DMS153 (cell line): Measurements from ENCODE around the gene FAM25A.
"Not testable (repeated sequence)": the region's sequence is repeated elsewhere in the genome, so short reads cannot be mapped to it uniquely, and the experiment has no call there.

Experiments
- DNase-seq: peaks from one replicate; lab custom pipeline; 2025; lab: John Stamatoyannopoulos, UW

The FAM25A gene

DNA sequence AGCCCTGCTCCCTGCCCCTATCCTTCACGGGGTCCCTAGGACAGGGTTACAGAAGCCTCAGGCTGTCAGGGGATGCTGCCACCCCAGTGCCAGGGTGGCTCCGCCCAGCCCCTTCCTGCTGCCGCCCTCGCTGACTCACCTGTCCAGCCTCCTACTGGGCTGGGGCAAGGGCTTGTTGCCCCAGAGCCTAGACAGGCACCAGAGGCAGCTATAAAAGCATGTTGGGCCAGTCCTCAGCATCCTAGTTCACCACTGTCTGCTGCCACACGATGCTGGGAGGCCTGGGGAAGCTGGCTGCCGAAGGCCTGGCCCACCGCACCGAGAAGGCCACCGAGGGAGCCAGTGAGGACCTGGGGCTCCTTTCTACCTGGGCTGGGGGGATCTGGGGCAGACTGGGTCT is at the start of gene FAM25A:
Gene FAM25A, plus strand, starts transcription at position 239 of the 400 bp plus-strand sequence. Its CDS starts 31 bp downstream, at position 270.
- not testable (repeated sequence) for DNase-seq

DNA sequence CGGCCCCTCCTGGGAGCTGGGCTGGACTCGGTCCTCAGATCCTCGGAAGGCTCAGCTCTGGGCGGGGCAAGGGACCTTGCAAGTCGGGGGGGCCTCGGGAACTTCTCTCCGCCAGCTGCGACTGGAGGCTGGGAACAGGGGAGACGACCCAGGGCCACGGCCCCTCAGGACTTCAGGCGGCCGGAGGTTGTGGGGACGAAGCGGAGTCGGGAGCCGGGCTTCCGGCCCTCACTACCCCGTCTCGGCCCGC is 49.2 kb upstream of the FAM25A start:
- no peak for DNase-seq

DNA sequence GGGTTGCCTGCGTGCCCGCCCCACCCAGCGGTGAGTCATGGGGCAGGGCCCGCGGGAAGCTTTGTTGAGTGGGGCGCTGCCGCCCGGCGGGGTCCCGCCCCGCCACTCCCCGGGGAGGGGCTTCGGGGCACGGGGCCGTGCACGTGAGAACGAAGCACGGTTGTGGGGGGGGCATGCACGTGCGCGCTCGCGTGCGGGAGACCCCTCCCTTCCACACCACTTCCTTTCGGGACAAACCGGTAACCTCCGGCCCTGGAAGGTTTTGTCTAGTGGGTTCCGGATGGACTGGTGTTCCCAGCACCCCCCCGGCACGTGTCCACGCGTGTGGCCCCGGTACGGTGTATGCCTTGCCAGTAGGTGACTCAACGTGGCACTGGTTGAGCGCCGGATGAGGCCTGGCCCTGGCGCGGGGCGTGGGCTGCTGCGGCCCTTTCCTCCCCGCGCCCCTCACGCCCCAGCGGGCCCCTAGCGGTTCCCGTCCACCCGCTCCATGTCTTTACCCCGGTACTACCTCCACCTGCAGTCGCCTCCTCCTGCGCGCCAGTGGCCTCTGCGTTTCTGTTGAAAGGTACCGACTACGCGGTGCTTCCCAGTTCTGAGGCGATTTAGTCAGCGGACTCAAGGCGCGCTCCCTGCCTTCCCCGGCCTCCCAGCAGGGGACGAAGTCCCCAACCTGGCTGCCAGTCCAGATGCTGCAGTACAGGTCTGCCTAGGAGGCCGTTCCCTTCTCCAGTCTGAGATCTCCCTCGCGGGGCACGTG is 48.7 kb upstream of the FAM25A start:
- DNase-seq, result peak; percentile 65

DNA sequence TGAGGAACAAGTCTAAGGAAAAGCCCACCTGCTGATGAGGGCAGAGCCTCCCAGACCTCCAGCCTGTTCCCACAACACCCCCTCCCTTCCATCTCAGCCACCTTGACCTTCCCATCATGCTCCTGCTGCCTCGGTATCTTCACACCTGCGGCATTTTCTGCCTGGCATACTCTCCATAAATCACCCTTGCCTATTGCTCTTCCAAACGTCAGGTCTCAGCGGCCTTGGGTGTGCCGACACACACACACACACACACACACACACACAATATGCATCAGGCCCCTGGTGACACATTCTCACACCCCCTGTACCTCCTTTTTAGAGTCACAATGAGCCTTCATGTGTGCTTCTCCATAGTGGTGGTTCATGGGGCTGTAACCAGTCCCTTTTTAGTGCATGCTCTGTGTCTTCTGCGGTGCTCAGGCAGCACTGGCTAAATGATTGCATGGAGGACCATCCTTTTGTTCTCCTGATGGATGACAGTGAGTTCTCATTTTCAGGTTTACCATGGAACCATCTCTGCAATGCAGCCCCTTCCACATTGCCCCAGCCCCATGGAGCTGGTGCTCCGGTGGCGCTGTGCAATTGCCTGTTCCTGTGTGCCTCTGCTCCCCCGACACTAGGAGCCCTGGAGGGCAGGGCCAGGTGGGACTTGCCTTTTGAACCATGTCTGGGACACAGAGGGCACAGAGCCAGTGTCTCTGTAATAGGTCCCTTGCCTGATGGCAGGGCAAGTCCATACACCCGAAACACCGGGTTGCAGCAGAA is 47.3 kb upstream of the FAM25A start:
- no peak for DNase-seq

GRCh38 chr10:86974484-86974883 is 45.6 kb upstream of the FAM25A start:
- no peak for DNase-seq

DNA sequence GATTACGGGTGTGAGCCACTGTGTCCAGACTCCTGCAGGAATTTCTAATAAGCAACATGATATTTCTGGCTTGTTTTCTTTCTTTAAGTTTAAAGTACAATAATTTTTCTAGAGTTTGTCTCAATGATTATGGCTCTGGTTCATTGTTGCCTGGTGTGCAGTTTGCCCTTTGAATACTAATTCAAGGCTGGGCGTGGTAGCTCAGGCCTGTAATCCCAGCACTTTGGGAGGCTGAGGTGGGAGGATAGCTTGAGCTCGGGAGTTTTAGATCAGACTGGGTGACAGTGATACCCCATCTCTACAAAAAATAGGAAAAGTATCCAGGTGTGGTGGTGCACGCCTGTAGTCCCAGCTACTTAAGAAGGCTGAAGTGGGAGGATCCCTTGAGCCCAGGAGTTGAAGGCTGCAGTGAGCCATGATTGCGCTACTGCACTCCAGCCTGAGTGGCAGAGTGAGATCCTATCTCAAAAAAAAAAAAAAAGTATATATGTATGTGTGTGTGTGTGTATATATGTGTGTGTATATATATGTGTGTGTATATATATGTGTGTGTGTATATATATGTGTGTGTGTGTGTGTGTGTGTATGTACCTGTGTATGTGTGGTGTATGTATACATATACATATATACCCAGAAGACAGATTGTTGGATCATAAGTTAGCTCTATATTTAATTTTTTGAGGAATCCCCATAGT is 43.6 kb upstream of the FAM25A start:
- DNase-seq, result no peak

DNA sequence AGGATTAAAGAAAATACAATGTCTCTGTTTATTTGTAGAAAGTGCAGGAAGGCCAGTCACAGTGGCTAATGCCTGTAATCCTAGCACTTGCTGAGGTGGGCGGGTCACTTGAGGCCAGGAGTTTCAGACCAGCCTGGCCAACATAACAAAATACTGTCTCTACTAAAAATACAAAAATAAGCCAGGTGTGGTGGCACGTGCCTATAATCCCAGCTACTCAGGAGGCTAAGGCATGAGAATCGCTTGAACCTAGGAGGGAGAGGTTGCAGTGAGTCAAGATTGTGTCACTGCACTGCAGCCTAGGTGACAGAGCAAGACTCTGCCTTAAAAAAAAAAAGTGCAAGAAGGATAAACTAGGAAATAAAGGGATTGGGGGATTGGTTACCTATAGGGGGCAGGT is 41.6 kb upstream of the FAM25A start:
- DNase-seq, result not testable (repeated sequence)

DNA sequence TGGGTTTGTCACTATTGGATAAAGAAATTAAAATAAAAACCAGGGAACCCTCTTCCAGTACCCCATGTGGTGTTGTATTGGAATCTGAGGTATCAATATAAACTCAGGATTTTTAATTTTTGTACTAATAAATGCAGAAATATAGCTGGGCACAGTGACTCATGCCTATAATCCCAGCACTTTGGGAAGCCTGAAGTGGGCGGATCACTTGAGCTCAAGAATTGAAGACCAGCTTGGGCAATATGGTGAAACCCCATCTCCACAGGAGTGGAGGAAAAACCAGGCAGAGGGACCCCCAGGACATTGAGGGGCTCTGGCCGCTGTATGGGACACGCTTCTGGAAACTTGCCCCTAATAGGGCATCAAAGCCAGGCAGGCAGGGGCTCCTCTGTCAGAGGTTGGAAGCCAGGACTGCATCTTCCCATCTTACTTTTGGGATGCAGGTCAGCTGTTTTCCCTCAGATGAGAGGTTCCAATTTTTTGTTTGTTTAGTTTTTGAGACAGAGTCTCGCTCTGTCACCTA is 40.7 kb upstream of the FAM25A start:
- DNase-seq, result no peak

GRCh38 chr10:86979977-86980448 is 40.1 kb upstream of the FAM25A start:
- DNase-seq, result no peak

- not testable (repeated sequence) for DNase-seq
Measured at GRCh38 chr10:86981020-86981419, 39.1 kb upstream of the FAM25A start.

GRCh38 chr10:86981716-86982115 is 38.4 kb upstream of the FAM25A start:
- no peak for DNase-seq

- DNase-seq, result not testable (repeated sequence)
Measured at GRCh38 chr10:86984498-86984897, 35.6 kb upstream of the FAM25A start.

DNA sequence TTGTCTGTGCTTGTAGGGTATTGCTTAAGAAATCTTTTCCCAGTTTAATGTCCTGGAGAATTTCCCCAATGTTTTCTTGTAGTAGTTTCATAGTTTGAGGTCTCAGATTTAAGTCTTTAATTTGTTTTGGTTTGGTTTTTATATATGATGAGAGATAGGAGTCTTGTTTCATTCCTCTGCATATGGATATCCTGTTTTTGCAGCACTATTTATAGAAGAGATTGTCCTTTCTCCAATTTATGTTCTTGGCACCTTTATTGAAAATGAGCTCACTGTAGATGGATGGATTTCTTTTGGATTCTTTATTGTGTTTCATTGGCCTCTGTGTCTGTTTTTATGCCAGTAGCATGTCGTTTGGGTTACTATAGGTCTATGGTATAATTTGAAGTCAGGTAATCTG is 31.6 kb upstream of the FAM25A start:
- no peak for DNase-seq

DNA sequence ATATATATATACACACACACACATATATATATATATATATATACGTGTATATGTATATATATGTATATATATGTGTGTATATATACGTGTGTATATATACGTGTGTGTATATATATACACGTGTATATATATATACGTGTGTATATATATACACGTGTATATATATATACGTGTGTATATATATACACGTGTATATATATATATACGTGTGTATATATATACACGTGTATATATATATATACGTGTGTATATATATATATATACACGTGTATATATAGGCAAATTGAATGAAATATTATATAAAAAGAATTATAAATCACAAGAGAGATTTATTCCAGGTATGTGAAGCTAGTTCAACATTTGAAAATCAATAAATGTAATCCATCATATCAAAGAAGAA is 28.7 kb upstream of the FAM25A start:
- not testable (repeated sequence) for DNase-seq

DNA sequence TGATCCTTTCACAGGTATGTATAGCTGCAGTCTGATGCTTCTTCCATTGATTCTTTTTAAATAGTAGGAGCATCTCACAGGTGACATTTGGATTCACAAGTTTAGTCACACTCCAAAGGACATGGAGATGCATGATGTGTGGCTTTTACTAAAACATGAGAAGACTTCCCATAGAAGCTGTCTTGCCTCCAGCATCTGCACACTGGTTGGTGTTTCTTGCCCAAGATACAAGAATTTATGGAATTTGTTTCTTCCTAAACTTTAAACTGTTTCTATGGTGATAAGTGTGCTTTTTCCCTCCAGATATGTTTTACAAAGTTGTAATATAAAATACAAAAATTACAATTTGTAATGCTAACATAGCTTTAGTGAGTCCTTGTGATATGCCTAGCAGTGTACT is 27.6 kb upstream of the FAM25A start:
- no peak for DNase-seq

DNA sequence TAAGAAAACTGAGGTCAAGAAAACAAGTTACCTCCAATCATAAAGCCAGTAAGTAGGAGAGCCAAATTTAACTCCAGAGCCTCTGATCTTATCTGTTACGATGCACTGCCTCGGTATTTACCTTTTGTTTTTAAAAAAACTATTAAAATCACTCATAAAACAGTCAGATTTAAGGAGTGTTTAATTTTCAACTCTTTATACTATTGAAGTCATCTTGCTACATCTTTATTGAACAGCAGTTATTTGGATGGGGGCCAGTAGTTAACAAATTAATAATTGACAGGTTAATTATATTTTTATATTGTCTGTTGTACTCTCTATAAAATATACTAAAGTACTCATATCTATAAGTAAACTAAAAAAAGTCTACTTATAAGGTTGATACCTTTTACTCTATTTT is 27.2 kb upstream of the FAM25A start:
- DNase-seq, result no peak

GRCh38 chr10:86999802-87000403 is 20.2 kb upstream of the FAM25A start:
- DNase-seq, result not testable (repeated sequence)

DNA sequence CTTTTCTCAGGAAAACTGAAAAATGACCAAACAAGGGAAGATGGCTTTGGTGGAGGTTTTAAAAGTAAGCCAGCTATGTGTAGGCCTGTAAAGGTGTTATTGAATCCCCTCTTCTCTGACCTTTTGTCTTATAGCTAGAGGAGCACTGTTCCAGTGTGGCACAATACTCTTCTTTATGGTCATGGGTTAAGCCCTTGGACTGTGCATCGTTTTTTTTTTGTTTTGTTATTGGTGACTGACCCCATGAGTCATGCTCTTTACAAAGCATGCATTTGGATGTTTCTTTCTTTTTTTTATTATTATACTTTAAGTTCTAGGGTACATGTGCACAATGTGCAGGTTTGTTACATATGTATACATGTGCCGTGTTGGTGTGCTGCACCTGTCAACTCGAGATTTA is 19.6 kb upstream of the FAM25A start:
- DNase-seq, result no peak

DNA sequence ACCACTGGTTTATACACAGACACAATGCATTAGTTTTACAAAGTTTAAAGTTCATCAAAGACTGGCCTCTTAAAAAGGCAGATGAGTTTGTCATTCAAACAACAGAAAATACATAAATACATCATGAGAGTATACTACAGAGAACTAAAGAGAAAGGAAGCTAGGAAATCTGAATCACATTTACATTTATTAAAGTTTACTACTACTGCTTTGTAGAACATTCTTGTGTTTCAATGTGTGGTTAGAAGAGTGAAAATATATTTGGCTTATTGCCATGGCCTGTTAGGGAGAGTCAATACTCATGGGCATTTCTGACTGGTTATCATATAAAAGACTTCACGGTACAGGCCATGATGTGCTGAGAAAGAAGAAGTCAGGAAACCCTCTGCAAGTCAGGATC is 13.0 kb upstream of the FAM25A start:
- not testable (repeated sequence) for DNase-seq

DNA sequence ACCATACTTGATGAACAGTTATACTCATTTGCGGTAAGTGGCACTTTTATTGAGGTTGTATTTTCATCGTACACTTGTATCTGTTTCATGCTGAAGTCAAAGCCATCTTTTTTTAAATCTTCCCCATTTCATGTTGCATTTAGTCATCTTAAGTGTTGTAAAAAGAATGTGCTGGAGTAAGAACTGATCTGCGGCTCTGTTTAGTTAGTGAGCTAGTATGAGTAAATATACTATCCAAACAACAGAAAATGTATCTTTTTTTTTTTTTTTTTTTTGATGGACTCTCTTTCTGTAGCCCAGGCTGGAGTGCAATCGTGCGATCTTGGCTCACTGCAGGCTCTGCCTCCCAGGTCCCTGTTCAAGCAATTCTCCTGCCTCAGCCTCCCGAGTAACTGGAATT is 12.4 kb upstream of the FAM25A start:
- DNase-seq, result not testable (repeated sequence)

DNA sequence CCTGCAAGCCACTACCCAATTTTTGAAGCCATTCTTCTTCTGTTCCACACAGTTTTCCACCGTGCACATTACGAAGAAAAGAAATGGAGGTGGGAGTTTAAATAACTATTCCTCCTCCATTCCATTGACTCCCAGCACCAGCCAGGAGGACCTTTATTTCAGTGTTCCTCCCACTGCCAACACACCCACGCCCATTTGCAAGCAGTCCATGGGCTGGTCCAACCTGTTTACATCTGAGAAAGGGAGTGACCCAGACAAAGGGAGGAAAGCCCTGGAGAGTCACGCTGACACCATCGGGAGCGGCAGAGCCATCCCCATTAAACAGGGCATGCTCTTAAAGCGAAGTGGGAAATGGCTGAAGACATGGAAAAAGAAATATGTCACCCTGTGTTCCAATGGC is 11.8 kb upstream of the FAM25A start:
- DNase-seq, result not testable (repeated sequence)

DNA sequence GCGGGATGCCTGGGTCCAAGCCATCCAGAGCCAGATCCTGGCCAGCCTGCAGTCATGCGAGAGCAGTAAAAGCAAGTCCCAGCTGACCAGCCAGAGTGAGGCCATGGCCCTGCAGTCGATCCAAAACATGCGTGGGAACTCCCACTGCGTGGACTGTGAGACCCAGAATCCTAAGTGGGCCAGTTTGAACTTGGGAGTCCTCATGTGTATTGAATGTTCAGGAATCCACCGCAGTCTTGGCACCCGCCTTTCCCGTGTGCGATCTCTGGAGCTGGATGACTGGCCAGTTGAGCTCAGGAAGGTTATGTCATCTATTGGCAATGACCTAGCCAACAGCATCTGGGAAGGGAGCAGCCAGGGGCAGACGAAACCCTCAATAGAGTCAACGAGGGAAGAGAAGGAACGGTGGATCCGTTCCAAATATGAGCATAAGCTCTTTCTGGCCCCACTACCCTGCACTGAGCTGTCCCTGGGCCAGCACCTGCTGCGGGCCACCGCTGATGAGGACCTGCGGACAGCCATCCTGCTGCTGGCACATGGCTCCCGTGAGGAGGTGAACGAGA is 10.9 kb upstream of the FAM25A start:
- DNase-seq, result not testable (repeated sequence)
